Activated T-cell treated with anti-CD3 and anti-CD28 coated beads, Interleukin-2, amount 50 U/mL, for 4 hours (primary cell): Measurements from ENCODE around the gene SDK1. TPM values are rescaled to one million over a fixed set of nuclear protein-coding genes. Genes with fewer than 3 reads are reported as not detected.
A peak's percentile ranks its signal among the peaks of the same experiment; 100 is the strongest.

Experiments
- ATAC-seq, 2 donors: fragments of 200-7000 bp; cut with Tn5 transposase; one replicate each; pipeline ENCODE4 v1.10.0; 2021
- DNase-seq: peaks from one replicate; pipeline ENCODE4 v3.0.0-alpha.2; 2020
- H3K27me3 Mint-ChIP-seq: one replicate; pipeline ENCODE4 v1.8.0; 2021; ENCODE audit warnings: low read depth, mixed read lengths
- H3K36me3 Mint-ChIP-seq: one replicate; pipeline ENCODE4 v1.8.0; 2022; ENCODE audit warnings: mixed read lengths; ENCODE audit not compliant: insufficient read depth
- H3K4me1 Mint-ChIP-seq: one replicate; pipeline ENCODE4 v1.8.0; 2021; ENCODE audit warnings: low read depth, mixed read lengths
- H3K4me3 Mint-ChIP-seq: one replicate; pipeline ENCODE4 v1.8.0; 2021; ENCODE audit warnings: mild to moderate bottlenecking, moderate library complexity, mixed read lengths
- H3K9me3 Mint-ChIP-seq: one replicate; pipeline ENCODE4 v1.8.0; 2021; ENCODE audit warnings: mixed read lengths
- total RNA-seq, 3 donors: library from RNA; stranded (reverse); gene quantifications; one replicate each; pipeline ENCODE4 v1.2.1, GENCODE V29; 2021

Gene SDK1
- total RNA-seq, 3 donors from 2014 or later: 0.05 to 0.79 (median 0.40) TPM

- no peak for DNase-seq
- H3K27me3 Mint-ChIP-seq: peaks cover 9% of the 10 kb centered on the region
- H3K36me3 Mint-ChIP-seq: no peaks in the 10 kb centered on the region
- H3K4me3 Mint-ChIP-seq: no peak overlapping the region
- H3K9me3 Mint-ChIP-seq: peaks cover 5% of the 10 kb centered on the region
- ATAC-seq: no peak
- no peaks in the 10 kb centered on the region for H3K4me1 Mint-ChIP-seq
Observed at GRCh38 chr7:3279147-3279818, 21.8 kb upstream of the SDK1 start.

- H3K4me1 Mint-ChIP-seq: no peaks in the 10 kb centered on the region
Observed at GRCh38 chr7:3280445-3280844, 20.6 kb upstream of the SDK1 start.

GRCh38 chr7:3280946-3281656, 20.0 kb upstream of the SDK1 start:
- peaks cover 5% of the 10 kb centered on the region for H3K27me3 Mint-ChIP-seq
- H3K9me3 Mint-ChIP-seq: peaks cover 5% of the 10 kb centered on the region
- H3K4me1 Mint-ChIP-seq: no peaks in the 10 kb centered on the region
- H3K36me3 Mint-ChIP-seq: no peaks in the 10 kb centered on the region
- no peak overlapping the region for H3K4me3 Mint-ChIP-seq
- ATAC-seq (no peak), DNase-seq (no peak)

More at GRCh38 chr7:3280445-3280844, 20.6 kb upstream of the SDK1 start:
- Mint-ChIP-seq H3K9me3 (peaks cover 5% of the 10 kb centered on the region), H3K4me3 (no peak overlapping the region), H3K27me3 (peaks cover 9% of the 10 kb centered on the region), H3K36me3 (no peaks in the 10 kb centered on the region)
- ATAC-seq (no peak), DNase-seq (no peak)

GRCh38 chr7:3282457-3282856, 18.6 kb upstream of the SDK1 start:
- Mint-ChIP-seq H3K4me1 (no peaks in the 10 kb centered on the region), H3K36me3 (no peaks in the 10 kb centered on the region), H3K4me3 (no peak overlapping the region), H3K9me3 (peaks cover 3% of the 10 kb centered on the region), H3K27me3 (peaks cover 5% of the 10 kb centered on the region)
- no peak for DNase-seq
- no peak for ATAC-seq

GRCh38 chr7:3283130-3283704, 17.8 kb upstream of the SDK1 start:
- Mint-ChIP-seq H3K36me3 (no peaks in the 10 kb centered on the region), H3K4me3 (no peak overlapping the region), H3K27me3 (no peaks in the 10 kb centered on the region), H3K4me1 (no peaks in the 10 kb centered on the region), H3K9me3 (no peaks in the 10 kb centered on the region)
- ATAC-seq (no peak), DNase-seq (no peak)

GRCh38 chr7:3285652-3286051, 15.4 kb upstream of the SDK1 start:
- Mint-ChIP-seq H3K4me1 (no peaks in the 10 kb centered on the region), H3K9me3 (no peaks in the 10 kb centered on the region), H3K27me3 (no peaks in the 10 kb centered on the region), H3K4me3 (no peak overlapping the region), H3K36me3 (no peaks in the 10 kb centered on the region)
- ATAC-seq (no peak), DNase-seq (no peak)

- H3K4me1 Mint-ChIP-seq: no peaks in the 10 kb centered on the region
- peaks cover 16% of the 10 kb centered on the region for H3K27me3 Mint-ChIP-seq
- DNase-seq (no peak), ATAC-seq (no peak)
- no peak overlapping the region for H3K4me3 Mint-ChIP-seq
- no peaks in the 10 kb centered on the region for H3K36me3 Mint-ChIP-seq
- H3K9me3 Mint-ChIP-seq: no peaks in the 10 kb centered on the region
Observed at GRCh38 chr7:3289996-3290395, 11.1 kb upstream of the SDK1 start.

GRCh38 chr7:3292694-3293093, 8.4 kb upstream of the SDK1 start:
- Mint-ChIP-seq H3K36me3 (no peaks in the 10 kb centered on the region), H3K9me3 (no peaks in the 10 kb centered on the region), H3K27me3 (peaks cover 16% of the 10 kb centered on the region), H3K4me1 (no peaks in the 10 kb centered on the region), H3K4me3 (no peak overlapping the region)
- no peak for ATAC-seq
- DNase-seq: no peak

- Mint-ChIP-seq H3K27me3 (peaks cover 24% of the 10 kb centered on the region), H3K4me3 (no peak overlapping the region), H3K36me3 (no peaks in the 10 kb centered on the region), H3K4me1 (no peaks in the 10 kb centered on the region), H3K9me3 (no peaks in the 10 kb centered on the region)
- no peak for DNase-seq
- ATAC-seq: no peak
Observed at GRCh38 chr7:3294432-3295100, 6.5 kb upstream of the SDK1 start.

GRCh38 chr7:3297105-3297819, 3.8 kb upstream of the SDK1 start:
- ATAC-seq (no peak), DNase-seq (no peak)
- peaks cover 29% of the 10 kb centered on the region for H3K27me3 Mint-ChIP-seq
- H3K36me3 Mint-ChIP-seq: no peaks in the 10 kb centered on the region
- H3K4me3 Mint-ChIP-seq: no peak overlapping the region
- peaks cover 2% of the 10 kb centered on the region for H3K4me1 Mint-ChIP-seq
- no peaks in the 10 kb centered on the region for H3K9me3 Mint-ChIP-seq

- no peak for DNase-seq
- Mint-ChIP-seq H3K4me3 (peak overlapping the region; percentile 54), H3K27me3 (peaks cover 27% of the 10 kb centered on the region), H3K4me1 (peaks cover 8% of the 10 kb centered on the region), H3K9me3 (no peaks in the 10 kb centered on the region), H3K36me3 (no peaks in the 10 kb centered on the region)
- no peak for ATAC-seq
Observed at GRCh38 chr7:3300221-3300650, 816 bp upstream of the SDK1 start.

- peak; percentile 28 to 34 for ATAC-seq
- H3K36me3 Mint-ChIP-seq: no peaks in the 10 kb centered on the region
- DNase-seq: no peak
- H3K4me3 Mint-ChIP-seq: no peak overlapping the region
- peaks cover 27% of the 10 kb centered on the region for H3K27me3 Mint-ChIP-seq
- no peaks in the 10 kb centered on the region for H3K9me3 Mint-ChIP-seq
- peaks cover 8% of the 10 kb centered on the region for H3K4me1 Mint-ChIP-seq
Observed at GRCh38 chr7:3301449-3301731, 338 bp downstream of the SDK1 start.

- Mint-ChIP-seq H3K4me1 (peaks cover 8% of the 10 kb centered on the region), H3K9me3 (no peaks in the 10 kb centered on the region), H3K27me3 (peaks cover 27% of the 10 kb centered on the region), H3K36me3 (no peaks in the 10 kb centered on the region), H3K4me3 (peak overlapping the region; percentile 81)
- peak; percentile 9 for DNase-seq
- no peak for ATAC-seq
Observed at GRCh38 chr7:3301831-3302618, 973 bp downstream of the SDK1 start.
